ENCODE measurements around the gene PLXNA1. TPM values are rescaled to one million over a fixed set of nuclear protein-coding genes. Genes with fewer than 3 reads are reported as not detected.

PLXNA1 gene
- total and polyA plus RNA-seq, 9 of the 15 experiments (the other 6 are each of a cell fraction or from before 2014, with no cell fraction given): 0.23 to 59.9 (median 16.8) TPM

GRCh38 chr3:126964261-126964660 is 18.7 kb upstream of the PLXNA1 start (continued):
- no peak for TF ChIP-seq PBX2 (CRISPR knock-in tag; IDR thresholded peaks at IDR 0.05; ENCODE audit: low read depth)
- no peak for TF ChIP-seq PBX2 (tag; conservative IDR thresholded peaks at IDR 0.05; ENCODE audit: low read depth)
- TF ChIP-seq ZNF239 (CRISPR knock-in tag; IDR thresholded peaks at IDR 0.05): no peak
- TF ChIP-seq PCBP1 (IDR thresholded peaks at IDR 0.05; ENCODE audit: low read depth, low read length, poor library complexity, severe bottlenecking): no peak

- no peak overlapping the region; a peak in 1 of 4 replicates for H3K9ac ChIP-seq (ENCODE audit: insufficient read depth in 1 of 2, low read depth in 2 of 2, low read length in 2 of 2)
- H3K4me2 ChIP-seq (ENCODE audit: insufficient read depth, low read length): no peak overlapping the region
- H3K9me3 ChIP-seq (replicated peaks; ENCODE audit: control insufficient read depth, insufficient read depth, low read depth, low read length): no peaks in the 10 kb centered on the region
- in situ Hi-C loops (cut with MboI) (no loop called here), intact Hi-C loops (cut with micrococcal nuclease) (no loop called here)
- BruUV-seq (replicated peaks): no TSS peak
- no peak for TF ChIP-seq POU5F1 (IDR thresholded peaks at IDR 0.05; ENCODE audit: borderline replicate concordance, low read depth, low read length, partially characterized antibody)
- no peak for TF ChIP-seq ZNF592 (IDR thresholded peaks at IDR 0.05)
- ChIA-PET CTCF (ENCODE audit: low intra/inter-chr PET ratio) (no interaction called here), POLR2A (no interaction called here)
- H3K27me3 ChIP-seq (ENCODE audit: control insufficient read depth in 2 of 2, insufficient read depth in 2 of 2, low read length in 2 of 2): no peaks in the 10 kb centered on the region
- no peak overlapping the region for H3K27ac ChIP-seq (ENCODE audit: extremely low read depth, low read depth, low read length)
- peaks cover 9 to 19% of the 10 kb centered on the region in 2 experiments; a peak in 4 of 5 replicates for H3K4me1 ChIP-seq (replicated peaks in 1 of 2; ENCODE audit: control insufficient read depth in 2 of 2, insufficient read depth in 2 of 2, low read length in 2 of 2)
- ATAC-seq (no peak), DNase-seq (ENCODE audit: extremely low read depth in 1 of 4, low spot score in 3 of 4) (no peak), FAIRE-seq (no peak)
- H3K36me3 ChIP-seq (ENCODE audit: control insufficient read depth, insufficient read depth, low read length): no peaks in the 10 kb centered on the region
- no peaks in the 10 kb centered on the region for H3K9me1 ChIP-seq (ENCODE audit: control insufficient read depth, insufficient read depth, low read length)
- no peaks in the 10 kb centered on the region for H4K20me1 ChIP-seq (replicated peaks; ENCODE audit: control insufficient read depth, insufficient read depth, low read length)
- WGBS (ENCODE audit: insufficient coverage, low coverage, missing lambda C conversion rate): 62% methylated on average over 5 of the region's 10 CpGs
- no peak overlapping the region for H3K4me3 ChIP-seq
- no peak overlapping the region for H2AFZ ChIP-seq (ENCODE audit: low read depth, low read length)
- no peaks in the 10 kb centered on the region; the same call in 2 of the 3 replicates for H3K79me2 ChIP-seq (ENCODE audit: control insufficient read depth, insufficient read depth, low read length)
Measured at GRCh38 chr3:126964950-126965349, 18.0 kb upstream of the PLXNA1 start.

Measured in K562 (cell line).